IMR-90 (cell line): Measurements from ENCODE around the gene SFXN3. TPM values are rescaled to one million over a fixed set of nuclear protein-coding genes. Genes with fewer than 3 reads are reported as not detected.
A peak's percentile ranks its signal among the peaks of the same experiment; 100 is the strongest.

Experiments used
- ATAC-seq: fragments of 200-7000 bp; cut with Tn5 transposase; 2 replicates; pipeline ENCODE4 v1.9.1; 2020; ENCODE audit warnings: low read depth, mild to moderate bottlenecking, moderate library complexity
- BruUV-seq: library from RNA; stranded (reverse); fragments of 400-500 nt; replicated peaks from 2 replicates; lab custom pipeline; 2021; lab: Mats Ljungman, UMichigan
- CTCF ChIA-PET: fragments of 300-600 bp; formaldehyde crosslinking; extraction: SDS; loops from one replicate; lab custom pipeline; 2021; ENCODE audit warnings: antibody characterized with exemption; lab: Yijun Ruan, JAX
- POLR2A ChIA-PET: fragments of 300-600 bp; sonication (Branson Sonifier 250); formaldehyde crosslinking; loops from one replicate; lab custom pipeline; 2022; ENCODE audit warnings: antibody characterized with exemption; ENCODE audit not compliant: unreplicated experiment; lab: Charles Lee
- DNase-seq: peaks from one replicate; pipeline ENCODE4 v3.0.0; 2013
- H2AFZ ChIP-seq: replicated peaks from 2 replicates; pipeline ENCODE3; 2013; ENCODE audit warnings: low read length, mild to moderate bottlenecking; ENCODE audit not compliant: poor library complexity
- H2AK5ac ChIP-seq: 2 replicates; pipeline ENCODE4 v1.6.1; 2013; ENCODE audit warnings: low read depth, low read length, inconsistent platforms
- H2AK9ac ChIP-seq: replicated peaks from 2 replicates; pipeline ENCODE3; 2013; ENCODE audit warnings: mild to moderate bottlenecking, low read depth, low read length, moderate library complexity; ENCODE audit not compliant: poor library complexity
- H2BK120ac ChIP-seq: 2 replicates; pipeline ENCODE4 v1.6.1; 2013; ENCODE audit warnings: low read depth, low read length, inconsistent platforms
- H2BK15ac ChIP-seq: 3 replicates; pipeline ENCODE4 v1.6.1; 2013; ENCODE audit warnings: low read depth, low read length, inconsistent platforms
- H2BK20ac ChIP-seq: 2 replicates; pipeline ENCODE4 v1.6.1; 2013; ENCODE audit warnings: low read depth, mild to moderate bottlenecking, inconsistent platforms, low read length, moderate library complexity
- H2BK5ac ChIP-seq: 2 replicates; pipeline ENCODE4 v1.6.1; 2013; ENCODE audit warnings: mild to moderate bottlenecking, low read depth, low read length, inconsistent platforms; ENCODE audit not compliant: poor library complexity, severe bottlenecking
- H3K14ac ChIP-seq: replicated peaks from 2 replicates; pipeline ENCODE4 v1.6.1; 2013; ENCODE audit warnings: low read depth, low read length, inconsistent platforms
- H3K18ac ChIP-seq: 2 replicates; pipeline ENCODE4 v1.6.1; 2013; ENCODE audit warnings: low read depth, low read length, control low read depth
- H3K23ac ChIP-seq: 2 replicates; pipeline ENCODE4 v1.6.1; 2013; ENCODE audit warnings: low read depth, low read length, inconsistent platforms
- H3K27ac ChIP-seq: 2 replicates; pipeline ENCODE4 v1.5.1; 2013; ENCODE audit warnings: mild to moderate bottlenecking, control low read depth, low read length; ENCODE audit not compliant: insufficient read depth
- H3K27me3 ChIP-seq: 2 replicates; pipeline ENCODE4 v1.6.1; 2013; ENCODE audit warnings: low read length; ENCODE audit not compliant: control insufficient read depth, insufficient read depth
- H3K36me3 ChIP-seq: 2 replicates; pipeline ENCODE4 v1.6.1; 2013; ENCODE audit warnings: low read length, mixed read lengths; ENCODE audit not compliant: control insufficient read depth, insufficient read depth
- H3K4ac ChIP-seq: 2 replicates; pipeline ENCODE4 v1.6.1; 2013; ENCODE audit warnings: low read depth, low read length, inconsistent platforms
- H3K4me1 ChIP-seq: 2 replicates; pipeline ENCODE4 v1.6.1; 2013; ENCODE audit warnings: low read length, mixed read lengths; ENCODE audit not compliant: control insufficient read depth, insufficient read depth
- H3K4me2 ChIP-seq: 2 replicates; pipeline ENCODE4 v1.6.1; 2013; ENCODE audit warnings: low read depth, mild to moderate bottlenecking, control low read depth, low read length, moderate library complexity
- H3K4me3 ChIP-seq: 2 replicates; pipeline ENCODE4 v1.5.1; 2013; ENCODE audit warnings: low read depth, mild to moderate bottlenecking, control low read depth, low read length, moderate library complexity; ENCODE audit not compliant: insufficient read depth
- H3K56ac ChIP-seq: 2 replicates; pipeline ENCODE4 v1.6.1; 2013; ENCODE audit warnings: low read length, inconsistent platforms; ENCODE audit not compliant: insufficient read depth; ENCODE audit errors: extremely low read depth
- H3K79me1 ChIP-seq, 2 experiments: 2 replicates each; pipeline ENCODE4 v1.6.1; 2013; ENCODE audit warnings: low read length in 2 of 2, inconsistent platforms in 1 of 2, low read depth in 1 of 2
- H3K9ac ChIP-seq: 2 replicates; pipeline ENCODE4 v1.6.1; 2013; ENCODE audit warnings: low read depth, low read length, control low read depth
- H3K9me1 ChIP-seq: 2 replicates; pipeline ENCODE4 v1.6.1; 2013; ENCODE audit warnings: low read length, inconsistent platforms; ENCODE audit not compliant: insufficient read depth
- H3K9me3 ChIP-seq: 2 replicates; pipeline ENCODE4 v1.6.1; 2013; ENCODE audit warnings: low read length; ENCODE audit not compliant: control insufficient read depth, insufficient read depth
- H4K20me1 ChIP-seq: 2 replicates; pipeline ENCODE4 v1.6.1; 2013; ENCODE audit warnings: low read length, inconsistent platforms; ENCODE audit not compliant: insufficient read depth
- H4K5ac ChIP-seq: 2 replicates; pipeline ENCODE4 v1.6.1; 2013; ENCODE audit warnings: mild to moderate bottlenecking, low read depth, low read length, control low read depth
- H4K8ac ChIP-seq, 2 experiments: 2 replicates each; pipeline ENCODE4 v1.6.1; 2013; ENCODE audit warnings: low read depth in 2 of 2, low read length in 2 of 2, control low read depth in 1 of 2, inconsistent platforms in 1 of 2
- H4K91ac ChIP-seq: 2 replicates; pipeline ENCODE4 v1.6.1; 2013; ENCODE audit warnings: low read depth, low read length, inconsistent platforms; ENCODE audit not compliant: insufficient read depth
- BHLHE40 ChIP-seq: fragments of 150-350 bp; IDR thresholded peaks from 2 replicates; pipeline ENCODE4 v1.6.1; 2016; ENCODE audit warnings: mild to moderate bottlenecking, low read depth, low read length
- CEBPB ChIP-seq: IDR thresholded peaks from 2 replicates; pipeline ENCODE4 v1.6.1; 2012; ENCODE audit warnings: low read depth, low read length, improper control_type of control experiment
- CHD1 ChIP-seq: IDR thresholded peaks from 2 replicates; pipeline ENCODE4 v1.6.1; 2012; ENCODE audit warnings: low read depth, low read length, improper control_type of control experiment
- MAFK ChIP-seq: IDR thresholded peaks from 2 replicates; pipeline ENCODE4 v1.6.1; 2012; ENCODE audit warnings: low read depth, low read length, improper control_type of control experiment
- MAZ ChIP-seq: IDR thresholded peaks from 2 replicates; pipeline ENCODE4 v1.6.1; 2012; ENCODE audit warnings: low read depth, mild to moderate bottlenecking, low read length, improper control_type of control experiment, moderate library complexity, borderline replicate concordance
- WGBS, 2 experiments: methylation state at CpG; one replicate each; pipeline versions ENCODE4 v1.1.5 to v1.1.7; 2013; ENCODE audit warnings: missing lambda C conversion rate in 2 of 2; ENCODE audit not compliant: insufficient read length in 1 of 2; ENCODE audit errors: extremely low coverage in 2 of 2; 5-methylcytosine and 5-hydroxymethylcytosine counted together
- dilution Hi-C: fragments of 300-500 bp; cut with HindIII; formaldehyde crosslinking; loops from one replicate; pipeline ENCODE4 v1.14.3; 2018; ENCODE audit warnings: low sequenced_read_pairs; ENCODE audit not compliant: unreplicated experiment
- in situ Hi-C: fragments of 300-500 bp; cut with MboI; formaldehyde crosslinking; loops from 3 replicates; pipeline ENCODE4 v1.14.3; 2019; ENCODE audit warnings: low sequenced_read_pairs, inconsistent platforms, mixed read lengths
- intact Hi-C: fragments of 100-400 bp; cut with micrococcal nuclease; formaldehyde crosslinking; loops from 2 replicates; pipeline ENCODE4 v1.10.0; 2022
- polyA plus RNA-seq, 3 experiments: library from polyadenylated mRNA; depleted of rRNA; stranded (reverse); fragments of >200 nt; gene quantifications; 2 replicates each; pipeline ENCODE4 v1.2.3, GENCODE V29; 2012; ENCODE audit warnings: low replicate concordance in 1 of 3
- total RNA-seq: library from RNA; depleted of rRNA; stranded (reverse); fragments of >200 nt; gene quantifications from 2 replicates; pipeline ENCODE4 v1.2.3, GENCODE V29; 2012

The SFXN3 gene
- total and polyA plus RNA-seq, 2 of the 4 experiments (the other 2 are of a cell fraction), result 64.7 to 77.2 TPM

DNA sequence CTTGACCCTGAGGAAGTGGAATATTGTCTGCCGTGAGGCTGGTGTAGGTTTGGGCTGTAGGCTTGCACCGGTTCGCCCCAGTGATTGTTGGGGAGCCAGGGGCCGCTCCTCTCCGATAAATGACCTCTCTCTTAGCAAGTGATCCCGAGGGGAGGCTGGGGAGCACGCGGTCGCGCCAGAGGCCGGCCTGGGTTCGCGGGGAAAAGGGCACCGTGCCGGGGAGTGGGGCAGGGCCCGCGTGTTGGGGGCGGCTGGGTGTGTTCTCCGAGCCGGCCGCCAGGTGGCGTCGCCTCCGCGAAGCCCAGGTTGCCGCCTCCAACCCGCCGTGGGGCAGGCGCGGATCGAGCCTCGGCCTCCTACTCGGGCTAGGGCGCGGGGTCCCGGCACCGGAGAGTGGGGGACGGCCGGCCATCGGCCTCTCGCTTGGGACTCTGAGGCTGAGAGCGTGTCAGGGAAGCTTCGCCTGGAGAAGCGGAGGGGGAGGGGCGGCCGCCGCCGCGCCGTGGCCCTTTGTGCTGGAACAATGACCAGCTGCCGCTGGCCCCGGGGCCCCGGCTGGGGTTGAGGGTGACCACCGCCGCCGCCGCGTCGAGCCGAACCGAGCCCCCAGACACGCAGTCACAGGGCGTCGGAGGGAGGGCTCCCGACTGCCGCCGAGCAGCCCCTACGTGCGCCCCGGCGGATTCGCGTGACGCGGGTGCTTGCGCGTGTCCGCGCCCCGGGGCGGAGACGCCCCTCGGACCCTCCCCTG lies 31.9 kb upstream of the SFXN3 start (continued):
- TF ChIP-seq CEBPB (no peak), BHLHE40 (no peak), MAFK (no peak)

DNA sequence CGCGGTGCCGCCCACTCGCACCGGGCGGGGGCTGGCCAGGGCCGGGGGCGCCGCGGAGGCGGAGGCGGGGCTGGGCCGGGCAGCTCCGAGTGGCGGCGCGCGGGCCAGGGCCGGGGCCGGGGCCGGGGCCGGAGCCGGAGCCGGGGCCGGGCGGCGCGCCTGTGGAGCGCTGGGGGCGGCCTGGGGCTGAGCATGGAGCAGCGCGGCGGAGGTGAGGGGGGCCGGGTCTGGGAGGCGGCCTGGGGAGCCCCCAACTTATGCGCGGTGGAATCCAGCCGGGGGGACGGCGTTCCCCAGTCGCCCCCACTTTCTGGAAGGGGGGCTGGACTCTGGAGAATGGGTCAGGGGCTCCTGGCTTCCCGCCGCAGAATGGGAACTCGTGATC lies 31.3 kb upstream of the SFXN3 start, which contains the start of gene LZTS2:
Gene LZTS2, plus strand, starts transcription at position 67 of the 385 bp plus-strand sequence. CDS start 2,731 bp downstream, outside the sequence.
- Histone ChIP-seq H4K8ac (peak within 1 kb of the TSS; percentile 80 to 99), H3K4ac (peak within 1 kb of the TSS; percentile 100), H2BK5ac (peak within 1 kb of the TSS; percentile 97), H3K9ac (peak within 1 kb of the TSS; percentile 97), H4K20me1 (peaks cover 45% of the 10 kb centered on the region), H4K5ac (peak within 1 kb of the TSS; percentile 85), H3K4me3 (peak within 1 kb of the TSS; percentile 78), H4K91ac (peak within 1 kb of the TSS; percentile 100), H2BK15ac (peak within 1 kb of the TSS; percentile 99), H3K4me1 (peaks cover 25% of the 10 kb centered on the region), H3K9me3 (no peaks in the 10 kb centered on the region), H3K9me1 (peaks cover 4% of the 10 kb centered on the region), H2AK9ac (peak within 1 kb of the TSS; percentile 100), H2BK20ac (peak within 1 kb of the TSS; percentile 80), H2AK5ac (peak within 1 kb of the TSS; percentile 100), H3K4me2 (peak within 1 kb of the TSS; percentile 93), H3K23ac (peak within 1 kb of the TSS; percentile 100), H3K56ac (peak within 1 kb of the TSS; percentile 99), H3K27me3 (no peaks in the 10 kb centered on the region), H3K18ac (peak within 1 kb of the TSS; percentile 88), H2AFZ (peak within 1 kb of the TSS; percentile 92), H3K79me1 (peaks cover 14 to 54% of the 10 kb centered on the region in 2 experiments), H3K36me3 (peaks cover 22% of the 10 kb centered on the region; the same call in 1 of the 2 replicates), H2BK120ac (peak within 1 kb of the TSS; percentile 99), H3K14ac (peak within 1 kb of the TSS; percentile 100), H3K27ac (peak within 1 kb of the TSS; percentile 95)
- dilution Hi-C loops (no loop called here), in situ Hi-C loops (no loop called here), intact Hi-C loops (no loop called here)
- no TSS peak for BruUV-seq
- ChIA-PET CTCF (interaction anchor here (0.7 to 4.4 kb wide), 3 partner anchors 11 to 17 kb away, joined by 3 to 48 read pairs (median 5); no protein-coding TSS in a partner anchor), POLR2A (interaction anchor here (0.7 kb wide), 1 partner anchor 8 kb away, joined by 5 read pairs; no protein-coding TSS in a partner anchor)
- 3% methylated on average over 12 of the region's 44 CpGs; no CpG with 5 or more reads in 1 of the 2 experiments for WGBS, 2 experiments
- DNase-seq, result no peak
- ATAC-seq, result peak; percentile 59; the same call in 1 of the 2 replicates
- no peak for TF ChIP-seq MAZ
- TF ChIP-seq CHD1, result peak; percentile 41; the same call in 1 of the 2 replicates
